HepG2 (cell line): Measurements from ENCODE around the gene ITGAX. TPM values are rescaled to one million over a fixed set of nuclear protein-coding genes. Genes with fewer than 3 reads are reported as not detected.
"Not testable (repeated sequence)": the region's sequence is repeated elsewhere in the genome, so short reads cannot be mapped to it uniquely, and the experiment has no call there.

Experiments used
- ATAC-seq: fragments of 200-7000 bp; cut with Tn5 transposase; 3 replicates; pipeline ENCODE4 v1.9.1; 2020; ENCODE audit warnings: mild to moderate bottlenecking, moderate library complexity
- BruUV-seq: library from RNA; stranded (reverse); fragments of 400-500 nt; replicated peaks from 2 replicates; lab custom pipeline; 2021; lab: Mats Ljungman, UMichigan
- CTCF ChIA-PET: fragments of 300-600 bp; formaldehyde crosslinking; extraction: SDS; loops from one replicate; lab custom pipeline; 2021; ENCODE audit warnings: low total read pairs, inconsistent platforms, low intra/inter-chr PET ratio; lab: Yijun Ruan, JAX
- POLR2A ChIA-PET: fragments of 350-600 bp; sonication (Branson Sonifier 250); formaldehyde crosslinking; loops from one replicate; lab custom pipeline; 2020; ENCODE audit warnings: antibody characterized with exemption, inconsistent platforms; lab: Yijun Ruan, JAX
- DNase-seq: peaks from one replicate; pipeline ENCODE4 v3.0.0-alpha.2; 2015; ENCODE audit warnings: low spot score
- FAIRE-seq: peaks from 3 replicates; lab custom pipeline; 2011; peaks lifted over from hg19 to GRCh38; lab: Jason Lieb, UNC
- H2AFZ ChIP-seq: one replicate; pipeline ENCODE4 v1.6.1; 2011; ENCODE audit warnings: low read length, inconsistent platforms
- H3K27ac ChIP-seq: fragments of 300-600 bp; 3 replicates; pipeline ENCODE4 v1.8.0; 2011; ENCODE audit warnings: mixed run types, mild to moderate bottlenecking, mixed read lengths, low read length, inconsistent platforms; ENCODE audit not compliant: insufficient read depth; ENCODE audit errors: extremely low read length
- H3K27me3 ChIP-seq, 2 experiments: fragments of 200-600 bp in 1 of 2; 2 replicates in 1 of 2; 3 replicates in 1 of 2; pipeline versions ENCODE4 v1.6.0 to v1.8.0; 2011; ENCODE audit warnings: low read length in 2 of 2, mild to moderate bottlenecking in 2 of 2, moderate library complexity in 2 of 2, inconsistent platforms in 1 of 2; ENCODE audit not compliant: insufficient read depth in 2 of 2, control insufficient read depth in 1 of 2
- H3K36me3 ChIP-seq, 2 experiments: fragments of 200-600 bp in 1 of 2; replicated peaks in 1 of 2; 2 replicates in 1 of 2; 3 replicates in 1 of 2; pipeline versions ENCODE4 v1.5.1 to v1.8.0; 2011; ENCODE audit warnings: low read length in 2 of 2, inconsistent platforms in 1 of 2; ENCODE audit not compliant: insufficient read depth in 2 of 2, control insufficient read depth in 1 of 2
- H3K4me1 ChIP-seq: 2 replicates; pipeline ENCODE4 v1.5.1; 2012; ENCODE audit warnings: low read length, inconsistent platforms; ENCODE audit not compliant: insufficient read depth
- H3K4me2 ChIP-seq: 2 replicates; pipeline ENCODE4 v1.6.0; 2011; ENCODE audit warnings: low read depth, low read length, inconsistent platforms
- H3K4me3 ChIP-seq, 3 experiments: fragments of 200-600 bp in 1 of 3; sonication (generic), shearing (Covaris generic) in 1 of 3; replicated peaks in 1 of 3; 2 replicates each; pipeline ENCODE4 v1.5.1; 2011 to 2016; ENCODE audit warnings: low read length in 3 of 3, inconsistent platforms in 2 of 3, low read depth in 2 of 3, mild to moderate bottlenecking in 2 of 3, control low read depth in 1 of 3, mixed read lengths in 1 of 3; ENCODE audit not compliant: insufficient read depth in 1 of 3
- H3K79me2 ChIP-seq: one replicate; pipeline ENCODE4 v1.6.1; 2011; ENCODE audit warnings: low read length, inconsistent platforms; ENCODE audit not compliant: insufficient read depth
- H3K9ac ChIP-seq: 2 replicates; pipeline ENCODE4 v1.6.0; 2011; ENCODE audit warnings: mild to moderate bottlenecking, low read depth, low read length, inconsistent platforms; ENCODE audit not compliant: insufficient read depth
- H3K9me3 ChIP-seq: 2 replicates; pipeline ENCODE4 v1.5.1; 2012; ENCODE audit warnings: mild to moderate bottlenecking, low read length
- H4K20me1 ChIP-seq: 2 replicates; pipeline ENCODE4 v1.6.0; 2011; ENCODE audit warnings: inconsistent platforms, mild to moderate bottlenecking, low read length, moderate library complexity; ENCODE audit not compliant: insufficient read depth
- ATAD3A ChIP-seq: sonication (generic); formaldehyde crosslinking; IDR thresholded peaks from 2 replicates; pipeline ENCODE4 v1.4.0; 2020; ENCODE audit warnings: missing genetic modification reagents
- ATF4 ChIP-seq, 2 experiments: fragments of 450-650 bp in 1 of 2; sonication (generic) in 1 of 2; formaldehyde crosslinking; IDR thresholded peaks; 2 replicates each; pipeline versions ENCODE4 v1.5.0 to v1.8.0; 2020 to 2022; ENCODE audit warnings: mild to moderate bottlenecking in 1 of 2, missing genetic modification reagents in 1 of 2
- BHLHE40 ChIP-seq: IDR thresholded peaks from 2 replicates; pipeline ENCODE4 v1.6.1; 2011; ENCODE audit warnings: low read length, improper control_type of control experiment
- ETV5 ChIP-seq: IDR thresholded peaks from 2 replicates; pipeline ENCODE4 v1.6.1; 2018; ENCODE audit warnings: missing biosample characterization, missing genetic modification reagents, inconsistent platforms, borderline replicate concordance
- GATAD2A ChIP-seq: IDR thresholded peaks from 2 replicates; pipeline ENCODE4 v1.6.1; 2016
- SAFB2 ChIP-seq: sonication (generic); formaldehyde crosslinking; IDR thresholded peaks from 2 replicates; pipeline ENCODE4 v1.5.1; 2020; ENCODE audit warnings: missing genetic modification reagents, low read depth, mild to moderate bottlenecking, borderline replicate concordance
- TP53 ChIP-seq: sonication (generic); formaldehyde crosslinking; conservative IDR thresholded peaks from 2 replicates; pipeline ENCODE4 v1.4.0; 2020; ENCODE audit warnings: missing genetic modification reagents
- ZNF354B ChIP-seq: sonication (generic); formaldehyde crosslinking; IDR thresholded peaks from 2 replicates; pipeline ENCODE4 v1.8.0; 2022; ENCODE audit warnings: mild to moderate bottlenecking, missing genetic modification reagents
- ZNF761 ChIP-seq: sonication (generic); formaldehyde crosslinking; conservative IDR thresholded peaks from 2 replicates; pipeline ENCODE4 v1.4.0; 2020; ENCODE audit warnings: mild to moderate bottlenecking, missing genetic modification reagents
- WGBS: methylation state at CpG from one replicate; pipeline ENCODE4 v1.1.6; 2017; ENCODE audit warnings: low lambda C conversion rate; 5-methylcytosine and 5-hydroxymethylcytosine counted together
- in situ Hi-C: cut with HindIII; loops from 2 replicates; pipeline ENCODE4 v1.10.0; 2017; ENCODE audit warnings: low pct_unique_long_range_greater_than_20kb; ENCODE audit not compliant: extremely low pct_ligation_motif_present
- intact Hi-C: fragments of 100-400 bp; cut with micrococcal nuclease; formaldehyde crosslinking; loops from one replicate; pipeline ENCODE4 v1.10.0; 2022; ENCODE audit not compliant: unreplicated experiment
- polyA plus RNA-seq, 8 experiments: library from polyadenylated mRNA; depleted of rRNA in 3 of 8; stranded (reverse) in 7 of 8; unstranded in 1 of 8; fragments of >200 nt; fragmentation: Illumina TruSeq in 4 of 8; extraction: Trizol in 4 of 8; gene quantifications; 2 replicates each; pipeline versions ENCODE4 v1.2.1 to v1.2.3, GENCODE V29; 2011 to 2016; ENCODE audit warnings: low read depth in 4 of 8, missing spikeins in 1 of 8, mixed read lengths in 1 of 8; ENCODE audit not compliant: insufficient read depth in 1 of 8
- total RNA-seq, 5 experiments: library from RNA; depleted of rRNA; stranded (reverse); fragments of >200 nt; fragmentation: Illumina TruSeq; extraction: Trizol; gene quantifications; 2 replicates each; pipeline ENCODE4 v1.2.3, GENCODE V29; 2016; ENCODE audit warnings: low read depth in 1 of 5

The ITGAX gene
- total and polyA plus RNA-seq, 2 of the 13 experiments (the other 11 are each of a cell fraction or from before 2014, with no cell fraction given) = 0.32 TPM; not detected in 1

- H3K4me2 ChIP-seq = no peak overlapping the region
- H3K36me3 ChIP-seq = no peaks in the 10 kb centered on the region
- intact Hi-C loops (no loop called here), in situ Hi-C loops (no loop called here)
- peaks cover 3 to 56% of the 10 kb centered on the region in 2 experiments; a peak in 4 of 5 replicates for H3K27me3 ChIP-seq
- no peak overlapping the region for H3K27ac ChIP-seq
- no peak overlapping the region for H3K4me3 ChIP-seq
- no peaks in the 10 kb centered on the region for H4K20me1 ChIP-seq
- no peak overlapping the region for H2AFZ ChIP-seq
- WGBS = 2% methylated on average over 4 of the region's 4 CpGs
- ChIA-PET POLR2A (no interaction called here), CTCF (no interaction called here)
- no peak for ATAC-seq
- H3K4me1 ChIP-seq = no peaks in the 10 kb centered on the region
- FAIRE-seq = no peak
- no peaks in the 10 kb centered on the region for H3K9me3 ChIP-seq
- no peak overlapping the region for H3K9ac ChIP-seq
- TF ChIP-seq GATAD2A (CRISPR knock-in tag) (no peak), ZNF354B (no peak)
- H3K79me2 ChIP-seq = no peaks in the 10 kb centered on the region
- no peak for DNase-seq
- no TSS peak for BruUV-seq
Measured at GRCh38 chr16:31414706-31415105, 59.7 kb downstream of the ITGAX start.

DNA sequence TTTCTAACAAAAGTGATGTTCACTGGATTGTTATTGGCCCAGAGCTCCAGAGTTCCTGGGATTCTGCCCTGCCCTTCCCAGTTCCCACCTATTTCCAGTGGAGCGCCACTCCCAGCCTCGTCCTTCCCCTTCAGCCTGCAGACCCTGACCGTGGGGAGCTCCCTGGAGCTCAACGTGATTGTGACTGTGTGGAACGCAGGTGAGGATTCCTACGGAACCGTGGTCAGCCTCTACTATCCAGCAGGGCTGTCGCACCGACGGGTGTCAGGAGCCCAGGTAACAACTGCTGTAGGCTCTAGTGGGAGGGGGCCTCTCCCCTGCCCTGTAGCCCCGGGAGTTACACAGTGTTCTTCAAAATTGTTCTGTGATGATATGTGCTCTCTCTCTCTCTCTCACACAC, 61.4 kb downstream of the ITGAX start:
- CTCF ChIA-PET = no interaction called here
- no peaks in the 10 kb centered on the region for H3K79me2 ChIP-seq
- ATAC-seq = no peak
- H2AFZ ChIP-seq = no peak overlapping the region
- no peaks in the 10 kb centered on the region for H3K36me3 ChIP-seq
- no peak for FAIRE-seq
- TF ChIP-seq ZNF761 (CRISPR knock-in tag) = no peak
- no peak for TF ChIP-seq BHLHE40
- TF ChIP-seq ETV5 (CRISPR knock-in tag) = no peak
- no peak for TF ChIP-seq SAFB2
- TF ChIP-seq ATAD3A (CRISPR knock-in tag) = no peak
- no peak for TF ChIP-seq ATF4 (CRISPR knock-in tag; IDR thresholded peaks at IDR 0.05)
- TF ChIP-seq TP53 (CRISPR knock-in tag) = no peak
- POLR2A ChIA-PET = no interaction called here
- BruUV-seq = no TSS peak
- DNase-seq = no peak
- H4K20me1 ChIP-seq = no peaks in the 10 kb centered on the region
- intact Hi-C loops (no loop called here), in situ Hi-C loops (no loop called here)
- no peak overlapping the region for H3K27ac ChIP-seq
- no peak overlapping the region for H3K9ac ChIP-seq
- H3K27me3 ChIP-seq = peaks cover under 1 to 43% of the 10 kb centered on the region in 2 experiments; a peak in 4 of 5 replicates
- 30% methylated on average over 8 of the region's 11 CpGs for WGBS
- H3K4me2 ChIP-seq = no peak overlapping the region
- no peaks in the 10 kb centered on the region for H3K9me3 ChIP-seq
- no peak overlapping the region for H3K4me3 ChIP-seq
- no peaks in the 10 kb centered on the region for H3K4me1 ChIP-seq

DNA sequence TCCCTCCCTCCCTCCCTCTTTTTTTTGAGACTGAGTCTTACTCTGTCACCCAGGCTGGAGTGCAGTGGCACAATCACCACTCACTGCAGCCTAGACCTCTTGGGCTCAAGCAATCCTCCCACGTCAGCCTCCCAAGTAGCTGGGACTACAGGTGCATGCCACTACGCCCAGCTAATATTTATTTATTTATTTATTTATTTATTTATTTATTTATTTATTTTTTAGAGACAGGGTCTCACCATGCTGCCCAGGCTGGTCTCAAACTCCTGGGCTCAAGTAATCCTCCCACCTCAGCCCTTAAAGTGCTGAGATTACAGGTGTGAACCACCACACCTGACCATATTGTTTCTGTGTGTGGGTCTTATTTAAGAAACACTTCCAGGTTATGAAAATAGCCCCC, 62.1 kb downstream of the ITGAX start:
- intact Hi-C loops, H3K79me2 ChIP-seq, H3K9ac ChIP-seq, H4K20me1 ChIP-seq, FAIRE-seq, POLR2A ChIA-PET, H3K4me2 ChIP-seq, H3K9me3 ChIP-seq, in situ Hi-C loops, H3K36me3 ChIP-seq, H3K4me3 ChIP-seq, H2AFZ ChIP-seq, H3K4me1 ChIP-seq, DNase-seq, H3K27ac ChIP-seq, ATAC-seq, BruUV-seq, CTCF ChIA-PET: not testable (repeated sequence)
- H3K27me3 ChIP-seq = peaks cover 0 to 39% of the 10 kb centered on the region in 2 experiments; a peak in 3 of 5 replicates
- 31% methylated on average over 2 of the region's 2 CpGs for WGBS
